ENCODE data around the gene NR0B2. TPM values are rescaled to one million over a fixed set of nuclear protein-coding genes. Genes with fewer than 3 reads are reported as not detected.
"Not testable (repeated sequence)": the region's sequence is repeated elsewhere in the genome, so short reads cannot be mapped to it uniquely, and the experiment has no call there.

NR0B2 gene
- polyA plus RNA-seq, 1 experiment: not detected

GRCh38 chr1:26874896-26875295 is 38.9 kb downstream of the NR0B2 start:
- Histone ChIP-seq H3K27ac (ENCODE audit: low read depth, low read length) (no peak overlapping the region), H3K9me3 (ENCODE audit: control insufficient read depth, insufficient read depth, low read length) (no peaks in the 10 kb centered on the region), H3K27me3 (ENCODE audit: control insufficient read depth, insufficient read depth, low read length) (no peaks in the 10 kb centered on the region), H3K4me3 (ENCODE audit: low read depth, low read length) (no peak overlapping the region)
- POLR2A ChIA-PET: no interaction called here
- TF ChIP-seq, protein P1, sequence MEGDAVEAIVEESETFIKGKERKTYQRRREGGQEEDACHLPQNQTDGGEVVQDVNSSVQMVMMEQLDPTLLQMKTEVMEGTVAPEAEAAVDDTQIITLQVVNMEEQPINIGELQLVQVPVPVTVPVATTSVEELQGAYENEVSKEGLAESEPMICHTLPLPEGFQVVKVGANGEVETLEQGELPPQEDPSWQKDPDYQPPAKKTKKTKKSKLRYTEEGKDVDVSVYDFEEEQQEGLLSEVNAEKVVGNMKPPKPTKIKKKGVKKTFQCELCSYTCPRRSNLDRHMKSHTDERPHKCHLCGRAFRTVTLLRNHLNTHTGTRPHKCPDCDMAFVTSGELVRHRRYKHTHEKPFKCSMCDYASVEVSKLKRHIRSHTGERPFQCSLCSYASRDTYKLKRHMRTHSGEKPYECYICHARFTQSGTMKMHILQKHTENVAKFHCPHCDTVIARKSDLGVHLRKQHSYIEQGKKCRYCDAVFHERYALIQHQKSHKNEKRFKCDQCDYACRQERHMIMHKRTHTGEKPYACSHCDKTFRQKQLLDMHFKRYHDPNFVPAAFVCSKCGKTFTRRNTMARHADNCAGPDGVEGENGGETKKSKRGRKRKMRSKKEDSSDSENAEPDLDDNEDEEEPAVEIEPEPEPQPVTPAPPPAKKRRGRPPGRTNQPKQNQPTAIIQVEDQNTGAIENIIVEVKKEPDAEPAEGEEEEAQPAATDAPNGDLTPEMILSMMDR (IDR thresholded peaks at IDR 0.05; ENCODE audit: low read depth, low read length): no peak
- CTCF ChIA-PET: no interaction called here
- DNase-seq (ENCODE audit: low read depth, low spot score): no peak

GRCh38 chr1:26873097-26873496 is 40.7 kb downstream of the NR0B2 start:
- not testable (repeated sequence) for H3K27ac ChIP-seq (ENCODE audit: low read depth, low read length); DNase-seq (ENCODE audit: low read depth, low spot score); H3K9me3 ChIP-seq (ENCODE audit: control insufficient read depth, insufficient read depth, low read length); H3K27me3 ChIP-seq (ENCODE audit: control insufficient read depth, insufficient read depth, low read length); H3K4me3 ChIP-seq (ENCODE audit: low read depth, low read length)
- POLR2A ChIA-PET: interaction anchor here (1.2 to 1.3 kb wide), 2 partner anchors 9 to 15 kb away, joined by 3 to 4 read pairs; no protein-coding TSS in a partner anchor
- CTCF ChIA-PET: interaction anchor here (0.7 kb wide), 1 partner anchor 69 kb away, joined by 3 read pairs; no protein-coding TSS in a partner anchor

DNA sequence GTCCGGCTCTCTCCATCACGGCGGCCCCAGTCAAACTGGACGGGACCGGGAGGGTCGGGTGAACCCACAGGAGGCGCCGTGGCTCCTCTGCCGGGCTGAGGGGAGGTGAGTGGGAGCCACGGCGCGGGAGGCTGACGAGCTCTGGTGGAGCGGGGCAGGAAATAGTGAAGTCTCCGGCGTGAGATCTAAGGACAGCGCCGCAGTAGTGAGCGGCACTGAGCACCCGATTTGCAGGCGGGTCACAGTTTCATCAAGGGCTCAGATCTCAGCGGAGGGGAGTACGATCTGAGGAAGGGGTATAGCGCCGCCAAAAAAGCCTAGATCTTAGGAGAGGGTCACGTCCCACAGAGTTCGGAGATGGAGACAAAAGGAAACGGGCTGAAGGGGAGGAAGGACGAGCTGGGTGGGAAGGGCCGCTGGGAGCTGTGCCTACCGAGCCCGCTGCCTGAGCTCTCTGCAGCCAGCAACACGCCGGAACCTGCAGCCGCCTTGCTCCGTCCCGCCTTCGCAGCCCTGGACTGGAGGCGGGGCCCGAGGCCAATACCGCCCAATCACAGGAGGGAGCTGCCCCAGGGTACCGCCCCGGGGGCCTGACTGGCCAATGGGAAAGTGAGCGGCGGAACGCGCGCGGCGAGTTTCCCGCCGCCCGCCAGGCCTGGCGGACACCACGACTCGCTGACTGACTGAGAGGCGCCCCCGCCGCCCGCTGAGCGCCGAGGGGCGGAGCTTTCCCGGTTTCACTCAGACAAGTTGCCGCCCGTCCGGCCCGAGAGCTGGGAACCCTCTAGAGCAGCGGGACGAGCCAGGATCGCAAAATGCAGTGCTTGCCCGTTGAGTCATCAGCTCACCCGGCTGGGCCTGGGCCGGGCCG is 48.9 kb downstream of the NR0B2 start:
- Histone ChIP-seq H3K27me3 (ENCODE audit: control insufficient read depth, insufficient read depth, low read length) (no peaks in the 10 kb centered on the region), H3K27ac (ENCODE audit: low read depth, low read length) (peak overlapping the region; percentile 97), H3K4me3 (ENCODE audit: low read depth, low read length) (peak overlapping the region; percentile 73), H3K9me3 (ENCODE audit: control insufficient read depth, insufficient read depth, low read length) (no peaks in the 10 kb centered on the region)
- TF ChIP-seq, protein P1 (IDR thresholded peaks at IDR 0.05; ENCODE audit: low read depth, low read length): no peak
- ChIA-PET POLR2A (interaction anchor here (0.6 to 2.5 kb wide), 16 partner anchors 9 to 364 kb away, joined by 3 to 28 read pairs (median 4); partner anchors contain the start of genes GPATCH3 and GPN2), CTCF (interaction anchor here (0.6 to 3.7 kb wide), 6 partner anchors 34 to 266 kb away, joined by 3 to 16 read pairs (median 4); no protein-coding TSS in a partner anchor)
- DNase-seq (ENCODE audit: low read depth, low spot score): peak; percentile 96

DNA sequence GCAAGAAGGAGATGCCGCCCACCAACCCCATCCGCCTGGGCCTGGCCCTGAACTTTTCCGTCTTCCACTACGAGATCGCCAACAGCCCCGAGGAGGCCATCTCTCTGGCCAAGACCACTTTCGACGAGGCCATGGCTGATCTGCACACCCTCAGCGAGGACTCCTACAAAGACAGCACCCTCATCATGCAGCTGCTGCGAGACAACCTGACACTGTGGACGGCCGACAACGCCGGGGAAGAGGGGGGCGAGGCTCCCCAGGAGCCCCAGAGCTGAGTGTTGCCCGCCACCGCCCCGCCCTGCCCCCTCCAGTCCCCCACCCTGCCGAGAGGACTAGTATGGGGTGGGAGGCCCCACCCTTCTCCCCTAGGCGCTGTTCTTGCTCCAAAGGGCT is 50.1 kb downstream of the NR0B2 start:
- H3K4me3 ChIP-seq (ENCODE audit: low read depth, low read length): no peak overlapping the region
- ChIA-PET POLR2A (interaction anchor here (1.4 kb wide), 1 partner anchor 10 kb away, joined by 4 read pairs; no protein-coding TSS in a partner anchor), CTCF (interaction anchor here (0.5 kb wide), 1 partner anchor 45 kb away, joined by 4 read pairs; no protein-coding TSS in a partner anchor)

GRCh38 chr1:26862781-26863684 is 50.7 kb downstream of the NR0B2 start, which contains the start of gene SFN:
SFN (plus strand) TSS chr1:26863149; CDS start chr1:26863213, 64 bp downstream.
- TF ChIP-seq, protein P1 (IDR thresholded peaks at IDR 0.05; ENCODE audit: low read depth, low read length): 0 out of 2 replicates have a peak, but pooled peaks have one; percentile 6
- CTCF ChIA-PET: interaction anchor here (0.5 kb wide), 1 partner anchor 44 kb away, joined by 4 read pairs; no protein-coding TSS in a partner anchor
- H3K9me3 ChIP-seq (ENCODE audit: control insufficient read depth, insufficient read depth, low read length): no peaks in the 10 kb centered on the region
- POLR2A ChIA-PET: no interaction called here
- DNase-seq (ENCODE audit: low read depth, low spot score): no peak
- H3K27me3 ChIP-seq (ENCODE audit: control insufficient read depth, insufficient read depth, low read length): no peaks in the 10 kb centered on the region
- H3K4me3 ChIP-seq (ENCODE audit: low read depth, low read length): peak within 1 kb of the TSS; percentile 34
- H3K27ac ChIP-seq (ENCODE audit: low read depth, low read length): no peak within 1 kb of the TSS

More for the DNA sequence above, 50.1 kb downstream of the NR0B2 start:
- Histone ChIP-seq H3K27me3 (ENCODE audit: control insufficient read depth, insufficient read depth, low read length) (no peaks in the 10 kb centered on the region), H3K9me3 (ENCODE audit: control insufficient read depth, insufficient read depth, low read length) (no peaks in the 10 kb centered on the region), H3K27ac (ENCODE audit: low read depth, low read length) (no peak overlapping the region)
- TF ChIP-seq, protein P1 (IDR thresholded peaks at IDR 0.05; ENCODE audit: low read depth, low read length): no peak
- DNase-seq (ENCODE audit: low read depth, low spot score): no peak

Measured in AG04450 (cell line).